GM19455 (cell line): ENCODE data around the gene SNUPN.
"Not testable (repeated sequence)": the region's sequence is repeated elsewhere in the genome, so short reads cannot be mapped to it uniquely, and the experiment has no call there.

Experiments used
- ATAC-seq: cut with Tn5 transposase; IDR thresholded peaks from one replicate; pipeline ENCODE4 v1.9.1; 2021; ENCODE audit not compliant: unreplicated experiment

Gene SNUPN

GRCh38 chr15:75637245-75638009 lies 11.9 kb upstream of the SNUPN start:
- ATAC-seq: no peak

- no peak for ATAC-seq
Observed at GRCh38 chr15:75636026-75636425, 10.5 kb upstream of the SNUPN start.

- not testable (repeated sequence) for ATAC-seq
Observed at GRCh38 chr15:75633922-75634321, 8.4 kb upstream of the SNUPN start.

- ATAC-seq: no peak
Observed at GRCh38 chr15:75631935-75632334, 6.4 kb upstream of the SNUPN start.

- ATAC-seq: no peak
Observed at GRCh38 chr15:75622505-75622904, 3.0 kb downstream of the SNUPN start.

GRCh38 chr15:75620841-75621391 lies 4.6 kb downstream of the SNUPN start:
- no peak for ATAC-seq

- no peak for ATAC-seq
Observed at GRCh38 chr15:75620058-75620820, 5.3 kb downstream of the SNUPN start.

GRCh38 chr15:75616766-75617165 lies 8.8 kb downstream of the SNUPN start:
- ATAC-seq: no peak

- no peak for ATAC-seq
Observed at GRCh38 chr15:75606711-75607699, 18.5 kb downstream of the SNUPN start.

- no peak for ATAC-seq
Observed at GRCh38 chr15:75606026-75606425, 19.5 kb downstream of the SNUPN start.

- ATAC-seq: no peak
Observed at GRCh38 chr15:75599401-75599800, 26.1 kb downstream of the SNUPN start.

GRCh38 chr15:75598361-75598760 lies 27.2 kb downstream of the SNUPN start:
- no peak for ATAC-seq

GRCh38 chr15:75597667-75598341 lies 27.7 kb downstream of the SNUPN start:
- ATAC-seq: no peak

- no peak for ATAC-seq
Observed at GRCh38 chr15:75596703-75597345, 28.7 kb downstream of the SNUPN start.

GRCh38 chr15:75594276-75594675 lies 31.2 kb downstream of the SNUPN start:
- ATAC-seq: no peak

GRCh38 chr15:75591655-75592364 lies 33.7 kb downstream of the SNUPN start:
- ATAC-seq: no peak

GRCh38 chr15:75590239-75590638 lies 35.3 kb downstream of the SNUPN start:
- ATAC-seq: no peak

- no peak for ATAC-seq
Observed at GRCh38 chr15:75589071-75589470, 36.5 kb downstream of the SNUPN start.

GRCh38 chr15:75586422-75586821 lies 39.1 kb downstream of the SNUPN start:
- ATAC-seq: not testable (repeated sequence)
